ENCODE results near the gene EPC2. TPM values are rescaled to one million over a fixed set of nuclear protein-coding genes. Genes with fewer than 3 reads are reported as not detected.

EPC2 gene
- total RNA-seq, 3 donors from 2014 or later: 30.5 to 58.5 (median 44.2) TPM

DNA sequence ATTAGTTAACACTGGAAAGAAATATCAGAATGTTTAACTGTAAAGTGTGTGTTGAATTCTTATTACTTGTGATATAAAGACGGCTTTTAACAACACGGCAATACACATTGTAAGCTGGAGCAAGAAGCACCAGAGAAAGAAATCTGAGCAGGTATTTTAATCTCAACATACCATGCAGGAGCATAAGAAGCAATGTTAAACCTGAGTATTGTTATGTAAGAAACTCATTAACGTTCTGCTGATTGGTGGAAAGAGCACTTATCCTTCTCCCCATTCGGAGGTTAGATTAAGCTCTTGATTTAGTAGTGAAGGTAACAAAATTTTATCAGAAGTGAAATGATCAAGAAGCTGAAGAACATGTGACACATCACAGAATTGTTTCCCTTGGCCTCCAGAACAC lies 107.4 kb downstream of the EPC2 start:
- TF ChIP-seq POLR2A (IDR thresholded peaks at IDR 0.05) (no peak), POLR2AphosphoS5 (IDR thresholded peaks at IDR 0.05) (no peak)
- TF ChIP-seq, protein P1, sequence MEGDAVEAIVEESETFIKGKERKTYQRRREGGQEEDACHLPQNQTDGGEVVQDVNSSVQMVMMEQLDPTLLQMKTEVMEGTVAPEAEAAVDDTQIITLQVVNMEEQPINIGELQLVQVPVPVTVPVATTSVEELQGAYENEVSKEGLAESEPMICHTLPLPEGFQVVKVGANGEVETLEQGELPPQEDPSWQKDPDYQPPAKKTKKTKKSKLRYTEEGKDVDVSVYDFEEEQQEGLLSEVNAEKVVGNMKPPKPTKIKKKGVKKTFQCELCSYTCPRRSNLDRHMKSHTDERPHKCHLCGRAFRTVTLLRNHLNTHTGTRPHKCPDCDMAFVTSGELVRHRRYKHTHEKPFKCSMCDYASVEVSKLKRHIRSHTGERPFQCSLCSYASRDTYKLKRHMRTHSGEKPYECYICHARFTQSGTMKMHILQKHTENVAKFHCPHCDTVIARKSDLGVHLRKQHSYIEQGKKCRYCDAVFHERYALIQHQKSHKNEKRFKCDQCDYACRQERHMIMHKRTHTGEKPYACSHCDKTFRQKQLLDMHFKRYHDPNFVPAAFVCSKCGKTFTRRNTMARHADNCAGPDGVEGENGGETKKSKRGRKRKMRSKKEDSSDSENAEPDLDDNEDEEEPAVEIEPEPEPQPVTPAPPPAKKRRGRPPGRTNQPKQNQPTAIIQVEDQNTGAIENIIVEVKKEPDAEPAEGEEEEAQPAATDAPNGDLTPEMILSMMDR (IDR thresholded peaks at IDR 0.05): no peak
- DNase-seq (ENCODE audit: low spot score in 2 of 2): no peak
- Histone ChIP-seq H3K4me3 (no peak overlapping the region), H3K27me3 (no peaks in the 10 kb centered on the region), H3K4me1 (peaks cover 0 to 4% of the 10 kb centered on the region in 2 donors), H3K36me3 (no peaks in the 10 kb centered on the region), H3K9me3 (no peaks in the 10 kb centered on the region), H3K27ac (no peak overlapping the region)
- intact Hi-C loops (cut with DNase I; ENCODE audit: low total_unique reads): no loop called here

DNA sequence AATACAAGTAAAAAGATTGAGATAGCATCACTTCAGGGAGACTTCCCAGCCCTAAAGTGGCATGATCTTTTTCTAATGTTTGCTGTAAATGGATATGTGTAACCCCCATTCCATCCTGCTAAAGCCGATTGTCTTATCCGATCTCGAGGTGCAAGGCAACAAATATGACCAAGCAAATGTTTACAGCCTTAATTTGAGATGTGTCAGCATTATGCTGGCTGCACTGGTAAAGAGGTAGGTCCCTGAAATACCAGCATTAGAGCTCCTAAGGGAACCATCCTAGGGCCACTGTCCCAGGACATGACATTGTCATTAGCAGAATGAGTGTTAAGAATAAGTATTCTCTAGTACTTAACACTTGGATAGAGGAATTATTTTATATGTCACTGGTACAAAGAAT lies 108.4 kb downstream of the EPC2 start:
- peaks cover 0 to 4% of the 10 kb centered on the region in 2 donors for H3K4me1 ChIP-seq
- no peaks in the 10 kb centered on the region for H3K27me3 ChIP-seq
- intact Hi-C loops (cut with DNase I; ENCODE audit: low total_unique reads): no loop called here
- H3K9me3 ChIP-seq: no peaks in the 10 kb centered on the region
- H3K4me3 ChIP-seq: no peak overlapping the region
- TF ChIP-seq POLR2AphosphoS5 (IDR thresholded peaks at IDR 0.05): no peak
- TF ChIP-seq, protein P1 (IDR thresholded peaks at IDR 0.05): no peak
- no peak for TF ChIP-seq POLR2A (IDR thresholded peaks at IDR 0.05)
- no peak overlapping the region for H3K27ac ChIP-seq
- no peaks in the 10 kb centered on the region for H3K36me3 ChIP-seq
- no peak for DNase-seq (ENCODE audit: low spot score in 2 of 2)

DNA sequence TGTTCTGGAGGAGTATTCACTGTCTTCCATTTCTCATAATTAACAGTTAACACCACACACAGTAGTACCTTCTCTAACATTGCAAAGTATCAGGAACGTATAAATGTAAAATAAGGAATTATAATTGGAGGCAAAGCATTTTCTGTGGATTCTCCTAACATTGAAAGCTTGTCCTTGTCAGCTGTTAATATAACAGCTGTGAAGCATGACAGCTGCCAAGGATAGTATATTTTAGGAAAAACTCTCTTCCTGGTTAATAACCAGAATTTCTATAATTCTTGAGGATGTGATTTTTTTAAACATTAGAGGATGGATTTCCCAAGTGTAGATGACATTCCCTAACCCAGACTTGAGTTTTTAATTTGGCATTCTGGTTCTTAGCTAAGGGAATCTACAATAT lies 110.3 kb downstream of the EPC2 start:
- Histone ChIP-seq H3K4me1 (no peaks in the 10 kb centered on the region), H3K27ac (no peak overlapping the region), H3K36me3 (no peaks in the 10 kb centered on the region), H3K27me3 (no peaks in the 10 kb centered on the region), H3K4me3 (no peak overlapping the region), H3K9me3 (no peaks in the 10 kb centered on the region)
- TF ChIP-seq, protein P1 (IDR thresholded peaks at IDR 0.05): no peak
- TF ChIP-seq POLR2AphosphoS5 (IDR thresholded peaks at IDR 0.05) (no peak), POLR2A (IDR thresholded peaks at IDR 0.05) (no peak)
- DNase-seq (ENCODE audit: low spot score in 2 of 2): no peak
- intact Hi-C loops (cut with DNase I; ENCODE audit: low total_unique reads): no loop called here

DNA sequence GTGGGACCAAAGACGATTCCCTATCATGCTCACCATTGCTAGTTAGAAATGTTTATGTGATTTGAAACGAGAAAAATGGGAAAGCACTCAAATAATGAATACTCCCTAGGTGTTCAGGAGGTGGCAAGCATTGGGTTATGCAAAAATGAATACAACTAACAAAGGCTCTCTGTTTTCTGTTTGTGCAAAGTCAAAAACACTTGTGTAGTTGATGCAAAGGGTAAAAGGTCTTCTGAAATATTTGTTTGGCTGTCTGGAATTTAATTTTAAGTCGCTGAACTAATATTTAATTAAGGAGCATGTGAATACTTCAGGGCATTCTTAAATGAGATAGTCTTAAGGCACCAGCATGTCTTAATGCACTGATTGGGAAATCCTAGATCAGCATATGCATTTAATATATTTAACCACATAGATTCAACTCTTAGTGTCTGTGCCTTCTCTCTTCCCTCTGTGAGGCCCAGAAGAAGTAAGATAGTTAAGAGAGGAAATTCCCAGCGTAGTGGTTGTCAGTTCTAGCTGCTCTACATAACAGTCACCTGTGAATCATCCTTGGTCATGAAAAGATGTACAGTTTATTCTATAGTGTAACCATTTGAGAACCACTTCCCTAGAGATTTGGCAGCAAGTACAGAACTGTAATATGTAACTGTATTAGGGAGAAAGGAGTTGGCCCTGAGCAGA lies 111.9 kb downstream of the EPC2 start:
- H3K4me1 ChIP-seq: no peaks in the 10 kb centered on the region
- H3K27me3 ChIP-seq: no peaks in the 10 kb centered on the region
- no peak overlapping the region for H3K4me3 ChIP-seq
- no peak overlapping the region for H3K27ac ChIP-seq
- no peaks in the 10 kb centered on the region for H3K9me3 ChIP-seq
- H3K36me3 ChIP-seq: no peaks in the 10 kb centered on the region
- intact Hi-C loops (cut with DNase I; ENCODE audit: low total_unique reads): no loop called here
- no peak for DNase-seq (ENCODE audit: low spot score in 2 of 2)
- TF ChIP-seq POLR2A (IDR thresholded peaks at IDR 0.05) (no peak), POLR2AphosphoS5 (IDR thresholded peaks at IDR 0.05) (no peak)
- TF ChIP-seq, protein P1 (IDR thresholded peaks at IDR 0.05): no peak

DNA sequence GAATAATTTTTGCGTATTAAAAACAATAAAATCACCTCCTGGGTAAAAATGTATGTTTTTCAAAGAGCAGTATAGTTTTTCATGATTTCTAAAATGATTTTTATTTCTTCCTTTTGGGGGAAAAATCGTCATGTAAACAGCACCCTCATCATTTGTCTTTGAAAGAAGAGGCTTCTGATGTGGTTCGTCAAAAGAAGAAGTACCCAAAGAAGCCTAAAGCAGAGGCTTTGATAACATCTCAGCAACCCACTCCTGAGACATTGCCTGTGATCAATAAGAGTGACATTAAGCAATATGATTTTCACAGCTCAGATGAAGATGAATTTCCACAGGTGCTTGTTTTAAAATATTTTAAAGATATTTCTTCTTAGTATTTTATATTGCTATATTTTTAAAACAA lies 120.3 kb downstream of the EPC2 start:
- no peaks in the 10 kb centered on the region for H3K36me3 ChIP-seq
- TF ChIP-seq POLR2A (IDR thresholded peaks at IDR 0.05) (no peak), POLR2AphosphoS5 (IDR thresholded peaks at IDR 0.05) (no peak)
- TF ChIP-seq, protein P1 (IDR thresholded peaks at IDR 0.05): no peak
- no peaks in the 10 kb centered on the region for H3K9me3 ChIP-seq
- intact Hi-C loops (cut with DNase I; ENCODE audit: low total_unique reads): no loop called here
- H3K27ac ChIP-seq: no peak overlapping the region
- DNase-seq (ENCODE audit: low spot score in 2 of 2): no peak
- no peaks in the 10 kb centered on the region for H3K27me3 ChIP-seq
- H3K4me3 ChIP-seq: no peak overlapping the region
- no peaks in the 10 kb centered on the region for H3K4me1 ChIP-seq

Data from breast epithelium (tissue), 4 donors.